ENCODE results near the gene ADPRM.
A peak's percentile ranks its signal among the peaks of the same experiment; 100 is the strongest.
"Not testable (repeated sequence)": the region's sequence is repeated elsewhere in the genome, so short reads cannot be mapped to it uniquely, and the experiment has no call there.

Gene ADPRM

DNA sequence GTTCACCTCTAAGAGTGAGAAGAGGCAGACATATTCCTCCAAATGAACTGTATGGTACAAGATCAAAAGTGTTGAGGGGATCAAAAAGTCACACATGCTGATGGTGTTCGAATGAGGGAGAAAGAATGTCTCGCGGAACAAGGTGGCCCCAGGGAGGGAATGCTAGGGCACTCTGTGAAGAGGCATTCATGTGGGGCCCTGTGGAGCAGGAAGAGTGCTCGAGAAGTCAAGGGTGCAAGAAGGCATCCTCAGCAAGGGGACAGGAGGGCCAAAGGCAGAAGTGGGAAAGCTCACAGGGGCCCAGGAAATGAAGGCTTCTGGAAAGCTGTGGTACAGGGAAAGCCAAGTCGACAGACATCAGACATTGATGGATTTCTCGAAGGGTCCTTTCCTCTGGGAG, 34.2 kb upstream of the ADPRM start:
- H3K9ac ChIP-seq = no peak overlapping the region
- H3K9me3 ChIP-seq = no peaks in the 10 kb centered on the region
- TF ChIP-seq Cebpa-rat (IDR thresholded peaks at IDR 0.05) = no peak
- no peak overlapping the region for H3K4me3 ChIP-seq
- H3K27me3 ChIP-seq = no peaks in the 10 kb centered on the region
- no peak overlapping the region for H3K27ac ChIP-seq
- H3K4me1 ChIP-seq = peaks cover 15% of the 10 kb centered on the region
- H4K20me1 ChIP-seq = no peaks in the 10 kb centered on the region
- no peaks in the 10 kb centered on the region for H3K36me3 ChIP-seq
- H3K4me2 ChIP-seq = no peak overlapping the region

DNA sequence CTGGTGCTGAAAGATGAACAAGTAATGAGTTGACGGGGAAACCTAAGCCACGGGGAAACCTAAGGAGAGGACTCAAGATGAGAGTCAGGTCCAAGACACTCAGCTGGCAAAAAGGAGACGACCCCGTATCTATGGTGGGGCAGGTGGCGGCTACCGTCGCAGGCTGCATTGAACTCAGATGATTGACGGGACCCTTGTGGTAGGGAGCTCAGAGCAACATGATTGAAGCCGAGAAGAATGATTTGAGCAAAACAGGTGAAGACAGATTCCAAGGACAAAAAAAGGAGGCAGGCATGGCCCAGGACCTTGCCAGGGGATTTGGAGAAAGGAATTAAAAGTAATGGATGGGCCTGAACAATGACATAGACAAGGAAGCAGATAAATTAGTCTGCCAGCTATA, 32.8 kb upstream of the ADPRM start:
- H3K27me3 ChIP-seq = no peaks in the 10 kb centered on the region
- H3K9ac ChIP-seq = no peak overlapping the region
- no peaks in the 10 kb centered on the region for H3K36me3 ChIP-seq
- TF ChIP-seq Cebpa-rat (IDR thresholded peaks at IDR 0.05) = no peak
- no peak overlapping the region for H3K4me2 ChIP-seq
- H3K4me3 ChIP-seq = no peak overlapping the region
- H3K27ac ChIP-seq = no peak overlapping the region
- peaks cover 5% of the 10 kb centered on the region for H3K4me1 ChIP-seq
- no peaks in the 10 kb centered on the region for H3K9me3 ChIP-seq
- H4K20me1 ChIP-seq = no peaks in the 10 kb centered on the region

DNA sequence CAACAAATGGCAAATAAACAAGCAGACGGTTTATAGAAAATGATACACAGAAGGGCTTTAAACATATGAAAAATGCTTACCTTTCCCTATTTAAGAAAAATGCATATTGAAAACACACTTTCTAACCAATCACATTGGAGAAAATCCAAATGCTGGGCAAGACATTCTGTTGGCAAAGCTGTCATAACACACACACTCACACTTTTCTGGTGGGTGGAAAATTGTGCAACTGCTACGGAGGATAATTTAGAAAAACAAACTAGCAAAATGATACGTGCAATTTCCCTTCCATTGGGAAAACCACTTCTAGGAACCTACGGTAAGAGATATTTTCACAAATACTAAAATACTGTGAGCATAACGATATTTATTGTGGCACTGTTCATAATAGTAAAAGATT, 30.5 kb upstream of the ADPRM start:
- H3K9ac ChIP-seq = no peak overlapping the region
- no peaks in the 10 kb centered on the region for H3K9me3 ChIP-seq
- H3K4me3 ChIP-seq = no peak overlapping the region
- H3K4me2 ChIP-seq = no peak overlapping the region
- TF ChIP-seq Cebpa-rat (IDR thresholded peaks at IDR 0.05) = no peak
- H3K27me3 ChIP-seq = no peaks in the 10 kb centered on the region
- no peaks in the 10 kb centered on the region for H3K4me1 ChIP-seq
- no peak overlapping the region for H3K27ac ChIP-seq
- H4K20me1 ChIP-seq = no peaks in the 10 kb centered on the region
- H3K36me3 ChIP-seq = no peaks in the 10 kb centered on the region

DNA sequence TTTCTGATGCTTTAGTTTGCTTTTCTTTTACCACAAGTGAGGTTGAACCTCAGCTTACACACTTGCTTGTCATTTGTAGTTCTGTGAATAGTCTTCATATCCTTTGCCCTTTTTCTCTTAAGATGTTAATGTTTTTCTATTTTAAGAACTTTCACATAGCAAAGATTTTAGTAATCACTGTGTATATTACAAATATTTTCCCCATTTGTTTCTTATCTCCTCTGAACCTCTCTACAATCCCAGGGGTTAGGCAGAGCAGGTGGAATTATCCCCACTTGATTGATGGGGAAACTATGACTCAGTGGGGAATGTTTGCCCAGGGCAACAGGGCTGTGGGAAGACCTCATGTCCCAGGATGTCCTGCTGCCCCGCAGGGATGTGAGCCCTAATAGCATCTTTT, 28.6 kb upstream of the ADPRM start:
- Histone ChIP-seq H3K27ac (no peak overlapping the region), H3K9me3 (no peaks in the 10 kb centered on the region), H3K4me3 (no peak overlapping the region), H3K27me3 (no peaks in the 10 kb centered on the region), H4K20me1 (no peaks in the 10 kb centered on the region), H3K9ac (no peak overlapping the region), H3K36me3 (peaks cover 4% of the 10 kb centered on the region; the same call in 1 of the 2 replicates), H3K4me2 (no peak overlapping the region), H3K4me1 (no peaks in the 10 kb centered on the region)
- TF ChIP-seq Cebpa-rat (IDR thresholded peaks at IDR 0.05) = no peak

DNA sequence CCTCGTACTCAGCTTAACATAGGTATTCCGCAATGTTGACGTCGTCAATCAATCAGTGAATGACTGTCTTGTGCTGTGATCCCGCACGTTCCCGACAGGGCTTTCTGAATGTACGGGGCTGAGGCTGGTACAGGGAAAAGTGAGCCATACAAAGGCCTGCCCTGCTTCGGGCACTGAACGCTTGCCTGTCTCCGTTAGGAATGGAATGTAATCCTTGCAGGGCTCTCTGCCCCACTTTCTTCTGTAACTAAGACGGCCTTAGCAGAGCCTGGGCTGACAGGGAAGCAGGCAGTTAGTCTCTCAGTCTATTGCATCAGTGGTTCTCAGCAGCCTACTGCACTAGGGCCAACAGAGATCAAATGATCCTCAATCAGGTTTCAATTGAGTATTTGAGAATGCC, 24.1 kb upstream of the ADPRM start:
- TF ChIP-seq Cebpa-rat (IDR thresholded peaks at IDR 0.05) = no peak
- no peak overlapping the region for H3K27ac ChIP-seq
- H3K36me3 ChIP-seq = peaks cover 49% of the 10 kb centered on the region
- H3K4me2 ChIP-seq = no peak overlapping the region
- no peak overlapping the region for H3K4me3 ChIP-seq
- 0 out of 2 replicates have a peak, but pooled peaks cover 5% of the 10 kb centered on the region for H4K20me1 ChIP-seq
- H3K9ac ChIP-seq = no peak overlapping the region
- H3K4me1 ChIP-seq = no peaks in the 10 kb centered on the region
- H3K27me3 ChIP-seq = no peaks in the 10 kb centered on the region
- no peaks in the 10 kb centered on the region for H3K9me3 ChIP-seq

DNA sequence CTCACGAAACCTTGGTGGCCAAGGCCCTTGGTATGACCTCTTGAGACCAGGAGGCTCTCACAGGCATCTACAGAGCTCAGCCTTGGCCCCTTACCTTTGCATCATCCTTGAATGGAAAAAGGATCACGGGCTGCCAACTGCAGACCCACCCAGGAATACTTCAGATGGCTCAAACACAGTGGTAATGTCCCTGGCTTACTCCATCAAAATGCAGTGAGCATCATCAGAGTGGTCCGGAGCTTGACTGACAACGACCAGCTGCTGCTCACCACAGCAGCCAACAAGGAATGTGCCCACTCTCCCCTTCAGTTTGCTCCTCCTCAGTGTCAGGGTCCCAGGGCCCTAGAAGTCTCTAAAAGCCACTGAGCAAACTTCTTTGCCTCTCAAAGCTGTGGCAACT, 22.7 kb upstream of the ADPRM start:
- no peak overlapping the region for H3K4me3 ChIP-seq
- H3K9me3 ChIP-seq = no peaks in the 10 kb centered on the region
- peaks cover 62% of the 10 kb centered on the region for H3K36me3 ChIP-seq
- H3K4me1 ChIP-seq = no peaks in the 10 kb centered on the region
- H3K4me2 ChIP-seq = no peak overlapping the region
- H3K9ac ChIP-seq = no peak overlapping the region
- H3K27me3 ChIP-seq = no peaks in the 10 kb centered on the region
- TF ChIP-seq Cebpa-rat (IDR thresholded peaks at IDR 0.05) = no peak
- H3K27ac ChIP-seq = no peak overlapping the region
- 0 out of 2 replicates have a peak, but pooled peaks cover 5% of the 10 kb centered on the region for H4K20me1 ChIP-seq

DNA sequence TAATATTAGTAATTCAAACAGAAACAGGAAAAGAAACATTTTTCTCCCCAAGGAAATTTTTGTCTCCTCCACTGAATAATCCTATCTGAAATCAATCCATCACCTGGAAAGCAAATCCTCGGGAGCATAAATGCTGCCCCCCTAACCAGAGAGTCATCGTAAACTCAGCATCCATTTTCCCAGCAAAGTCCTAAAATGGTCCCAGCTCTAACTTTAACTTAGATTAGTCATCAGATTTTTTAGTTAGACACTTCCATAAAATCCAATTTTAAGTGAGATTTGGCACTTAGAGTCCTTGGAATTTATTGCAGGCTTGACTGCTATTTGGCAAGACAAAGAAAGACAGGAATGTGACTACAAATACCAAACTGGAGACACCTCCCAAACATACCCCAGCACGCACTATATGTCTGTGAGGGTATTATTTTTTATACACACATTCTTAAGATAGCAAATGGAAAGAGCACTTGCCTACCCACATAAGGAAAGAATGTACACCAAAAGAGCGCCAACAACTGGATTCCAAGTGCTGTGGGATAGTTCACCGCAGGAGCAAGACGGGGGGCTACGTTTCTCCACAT, 15.4 kb upstream of the ADPRM start:
- no peak overlapping the region for H3K4me3 ChIP-seq
- no peaks in the 10 kb centered on the region for H3K27me3 ChIP-seq
- TF ChIP-seq Cebpa-rat (IDR thresholded peaks at IDR 0.05) = no peak
- peaks cover 15% of the 10 kb centered on the region; the same call in 1 of the 2 replicates for H4K20me1 ChIP-seq
- peaks cover 98% of the 10 kb centered on the region for H3K36me3 ChIP-seq
- H3K9me3 ChIP-seq = no peaks in the 10 kb centered on the region
- no peaks in the 10 kb centered on the region for H3K4me1 ChIP-seq
- H3K9ac ChIP-seq = no peak overlapping the region
- no peak overlapping the region for H3K27ac ChIP-seq
- H3K4me2 ChIP-seq = no peak overlapping the region

DNA sequence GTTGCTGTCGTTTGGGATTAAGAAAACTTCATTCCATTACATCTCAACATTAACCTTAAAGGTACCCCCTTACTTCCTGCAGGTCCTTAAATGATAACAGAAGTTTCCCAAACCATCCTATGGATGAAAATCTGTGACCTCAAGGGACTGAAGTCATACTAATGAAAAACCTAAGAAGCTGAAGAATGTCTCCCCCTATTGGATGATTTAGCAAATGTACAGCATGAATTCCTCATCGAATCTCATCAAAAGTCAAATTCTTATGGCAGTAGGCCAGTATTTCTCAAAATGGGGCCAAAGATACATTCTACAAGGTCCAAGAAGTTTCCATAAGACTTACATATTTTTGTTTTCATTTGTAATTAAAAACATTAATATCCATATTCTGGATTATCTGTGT, 13.5 kb upstream of the ADPRM start:
- peaks cover 34% of the 10 kb centered on the region for H4K20me1 ChIP-seq
- no peaks in the 10 kb centered on the region for H3K9me3 ChIP-seq
- peaks cover 94% of the 10 kb centered on the region for H3K36me3 ChIP-seq
- H3K4me3 ChIP-seq = no peak overlapping the region
- no peak overlapping the region for H3K9ac ChIP-seq
- H3K27me3 ChIP-seq = no peaks in the 10 kb centered on the region
- no peak overlapping the region for H3K27ac ChIP-seq
- no peak overlapping the region for H3K4me2 ChIP-seq
- TF ChIP-seq Cebpa-rat (IDR thresholded peaks at IDR 0.05) = no peak
- H3K4me1 ChIP-seq = no peaks in the 10 kb centered on the region

DNA sequence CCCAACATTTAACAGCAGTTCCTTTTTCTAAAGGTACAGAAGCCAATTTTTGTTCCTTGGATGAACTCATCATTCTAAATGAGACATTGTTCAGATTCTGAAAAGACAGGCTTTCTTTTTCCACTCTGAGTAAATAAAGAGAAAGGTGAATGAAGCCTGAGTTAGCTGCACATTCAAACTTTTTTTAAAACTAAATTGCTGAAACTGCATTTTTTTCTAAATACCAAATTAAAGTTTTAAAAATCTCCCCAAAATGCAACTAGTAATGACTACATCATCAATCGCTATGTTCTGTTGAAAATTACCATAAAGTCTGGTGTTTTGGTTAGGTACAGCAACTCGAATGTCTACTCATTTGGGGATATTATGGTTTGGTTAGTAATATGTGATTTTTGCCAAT, 9.9 kb upstream of the ADPRM start:
- Histone ChIP-seq H3K4me2 (no peak overlapping the region), H3K27me3 (no peaks in the 10 kb centered on the region), H3K4me3 (no peak overlapping the region), H3K9me3 (no peaks in the 10 kb centered on the region), H3K36me3 (peaks cover 91% of the 10 kb centered on the region), H4K20me1 (peaks cover 56% of the 10 kb centered on the region), H3K27ac (no peak overlapping the region), H3K4me1 (no peaks in the 10 kb centered on the region), H3K9ac (no peak overlapping the region)
- TF ChIP-seq Cebpa-rat (IDR thresholded peaks at IDR 0.05) = no peak

DNA sequence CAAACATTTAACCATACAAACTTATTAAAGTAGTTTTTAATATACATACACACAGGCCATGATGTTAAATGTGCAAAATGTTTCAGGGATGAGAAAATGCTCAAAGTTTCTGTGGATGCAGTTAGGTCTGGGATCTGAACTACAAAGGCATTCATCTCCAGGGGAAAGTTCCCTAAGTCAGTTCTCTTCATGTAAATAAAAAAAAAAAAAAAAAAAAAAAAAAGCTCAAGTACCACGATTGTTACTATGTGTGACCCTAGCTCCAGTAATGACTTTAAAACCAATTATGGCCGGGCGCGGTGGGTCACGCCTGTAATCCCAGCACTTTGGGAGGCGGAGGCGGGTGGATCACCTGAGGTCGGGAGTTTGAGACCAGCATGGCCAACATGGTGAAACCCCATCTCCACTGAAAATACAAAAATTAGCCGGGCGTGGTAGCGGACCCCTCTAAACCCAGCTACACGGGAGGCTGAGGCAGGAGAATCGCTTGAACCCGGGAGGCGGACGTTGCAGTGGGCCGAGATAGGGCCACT, 1.5 kb upstream of the ADPRM start:
- Histone ChIP-seq H3K36me3 (peaks cover 50% of the 10 kb centered on the region), H3K4me3 (peak overlapping the region; percentile 98), H3K4me2 (peak overlapping the region; percentile 89), H4K20me1 (peaks cover 45% of the 10 kb centered on the region), H3K27ac (0 out of 2 replicates have a peak overlapping the region, but pooled peaks have one; percentile 97), H3K4me1 (peaks cover 43% of the 10 kb centered on the region), H3K9ac (peak overlapping the region; percentile 96)
- H3K9me3 ChIP-seq, H3K27me3 ChIP-seq: not testable (repeated sequence)

All from BLaER1 (cell line).